A673 (cell line): ENCODE measurements around the gene SFRP5. TPM values are rescaled to one million over a fixed set of nuclear protein-coding genes. Genes with fewer than 3 reads are reported as not detected.

Experiments
- BruUV-seq: library from RNA; stranded (reverse); fragments of 400-500 nt; replicated peaks from 2 replicates; lab custom pipeline; 2021; lab: Mats Ljungman, UMichigan
- CTCF ChIA-PET: fragments of 300-600 bp; sonication (Branson Sonifier 250); formaldehyde crosslinking; loops from one replicate; lab custom pipeline; 2022; ENCODE audit warnings: antibody characterized with exemption; lab: Charles Lee
- POLR2A ChIA-PET: fragments of 300-600 bp; sonication (Branson Sonifier 250); formaldehyde crosslinking; loops from one replicate; lab custom pipeline; 2022; ENCODE audit warnings: antibody characterized with exemption; ENCODE audit not compliant: low non-redundant PET; lab: Charles Lee
- DNase-seq: peaks from one replicate; pipeline ENCODE4 v3.0.0-alpha.2; 2015; ENCODE audit warnings: low spot score
- H3K27ac ChIP-seq: fragments of 200-600 bp; sonication (generic); 2 replicates; pipeline ENCODE4 v1.5.1; 2016; ENCODE audit warnings: mixed run types, low read depth, mild to moderate bottlenecking, mixed read lengths, antibody characterized with exemption, low read length; ENCODE audit not compliant: poor library complexity, severe bottlenecking
- H3K27me3 ChIP-seq: fragments of 200-600 bp; sonication (generic); replicated peaks from 2 replicates; pipeline ENCODE4 v1.6.1; 2017; ENCODE audit warnings: mixed run types, low read depth, mild to moderate bottlenecking, mixed read lengths, antibody characterized with exemption, low read length; ENCODE audit not compliant: insufficient read depth, poor library complexity
- H3K36me3 ChIP-seq: fragments of 200-600 bp; sonication (generic); 2 replicates; pipeline ENCODE4 v1.6.1; 2016; ENCODE audit warnings: mixed run types, mild to moderate bottlenecking, mixed read lengths, antibody characterized with exemption, low read length; ENCODE audit not compliant: insufficient read depth, poor library complexity, severe bottlenecking
- H3K4me1 ChIP-seq: fragments of 200-600 bp; sonication (generic); 2 replicates; pipeline ENCODE4 v1.6.1; 2017; ENCODE audit warnings: mixed run types, mild to moderate bottlenecking, mixed read lengths, antibody characterized with exemption, low read length; ENCODE audit not compliant: insufficient read depth, poor library complexity, severe bottlenecking
- H3K4me3 ChIP-seq: fragments of 200-600 bp; sonication (generic); 2 replicates; pipeline ENCODE4 v1.5.1; 2016; ENCODE audit warnings: low read depth, mixed run types, mild to moderate bottlenecking, mixed read lengths, low read length; ENCODE audit not compliant: poor library complexity, severe bottlenecking
- H3K9me3 ChIP-seq: fragments of 200-600 bp; sonication (generic); 2 replicates; pipeline ENCODE4 v1.6.1; 2016; ENCODE audit warnings: mixed run types, low read depth, mild to moderate bottlenecking, mixed read lengths, antibody characterized with exemption, low read length; ENCODE audit not compliant: poor library complexity, severe bottlenecking
- EZH2 ChIP-seq: fragments of 200-600 bp; sonication (generic); IDR thresholded peaks from 2 replicates; pipeline ENCODE4 v1.6.1; 2017; ENCODE audit warnings: borderline replicate concordance, low read depth, mild to moderate bottlenecking, mixed read lengths, antibody characterized with exemption, low read length; ENCODE audit not compliant: poor library complexity, severe bottlenecking
- intact Hi-C: fragments of 100-400 bp; cut with micrococcal nuclease; formaldehyde crosslinking; loops from one replicate; pipeline ENCODE4 v1.10.0; 2022; ENCODE audit not compliant: unreplicated experiment
- total RNA-seq: library from RNA; stranded (reverse); gene quantifications from 2 replicates; pipeline ENCODE4 v1.2.3, GENCODE V29; 2021
- TF ChIP-seq, protein P1 (sequence below): fragments of 300-800, 200-600 bp; sonication (generic); conservative IDR thresholded peaks from 2 replicates; pipeline ENCODE4 v1.5.1; 2017; ENCODE audit warnings: low read depth, mild to moderate bottlenecking, antibody characterized with exemption, low read length, moderate library complexity, mixed read lengths

Gene SFRP5
- total RNA-seq, 1 experiment from 2014 or later = not detected

DNA sequence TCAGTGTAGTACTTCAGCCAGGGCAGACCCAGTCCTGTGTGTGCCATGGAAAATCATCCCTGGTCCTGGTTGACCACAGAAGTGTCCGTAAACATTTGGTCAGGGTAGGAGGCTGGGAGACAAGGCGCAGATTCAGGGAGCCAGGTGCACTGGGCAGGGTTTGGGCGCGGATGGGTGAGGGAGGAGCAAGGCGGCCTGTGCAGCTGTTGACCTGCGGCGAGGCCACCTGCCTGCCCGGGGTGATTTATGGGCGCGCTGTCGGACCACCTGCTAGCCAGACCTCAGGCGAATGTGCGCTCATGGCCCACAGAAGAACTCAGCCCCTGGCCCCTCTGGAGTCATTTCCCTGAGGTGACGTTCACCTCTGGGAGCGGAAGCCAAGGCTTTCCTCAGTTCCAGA lies 6.6 kb downstream of the SFRP5 start:
- TF ChIP-seq EZH2 = no peak
- TF ChIP-seq, protein P1, sequence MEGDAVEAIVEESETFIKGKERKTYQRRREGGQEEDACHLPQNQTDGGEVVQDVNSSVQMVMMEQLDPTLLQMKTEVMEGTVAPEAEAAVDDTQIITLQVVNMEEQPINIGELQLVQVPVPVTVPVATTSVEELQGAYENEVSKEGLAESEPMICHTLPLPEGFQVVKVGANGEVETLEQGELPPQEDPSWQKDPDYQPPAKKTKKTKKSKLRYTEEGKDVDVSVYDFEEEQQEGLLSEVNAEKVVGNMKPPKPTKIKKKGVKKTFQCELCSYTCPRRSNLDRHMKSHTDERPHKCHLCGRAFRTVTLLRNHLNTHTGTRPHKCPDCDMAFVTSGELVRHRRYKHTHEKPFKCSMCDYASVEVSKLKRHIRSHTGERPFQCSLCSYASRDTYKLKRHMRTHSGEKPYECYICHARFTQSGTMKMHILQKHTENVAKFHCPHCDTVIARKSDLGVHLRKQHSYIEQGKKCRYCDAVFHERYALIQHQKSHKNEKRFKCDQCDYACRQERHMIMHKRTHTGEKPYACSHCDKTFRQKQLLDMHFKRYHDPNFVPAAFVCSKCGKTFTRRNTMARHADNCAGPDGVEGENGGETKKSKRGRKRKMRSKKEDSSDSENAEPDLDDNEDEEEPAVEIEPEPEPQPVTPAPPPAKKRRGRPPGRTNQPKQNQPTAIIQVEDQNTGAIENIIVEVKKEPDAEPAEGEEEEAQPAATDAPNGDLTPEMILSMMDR = no peak
- no peak for DNase-seq
- H3K4me3 ChIP-seq = no peak overlapping the region
- intact Hi-C loops = no loop called here
- peaks cover under 1% of the 10 kb centered on the region for H3K36me3 ChIP-seq
- no peaks in the 10 kb centered on the region for H3K4me1 ChIP-seq
- H3K9me3 ChIP-seq = no peaks in the 10 kb centered on the region
- CTCF ChIA-PET = no interaction called here
- POLR2A ChIA-PET = no interaction called here
- no TSS peak for BruUV-seq
- no peak overlapping the region for H3K27ac ChIP-seq
- peaks cover 6% of the 10 kb centered on the region for H3K27me3 ChIP-seq

DNA sequence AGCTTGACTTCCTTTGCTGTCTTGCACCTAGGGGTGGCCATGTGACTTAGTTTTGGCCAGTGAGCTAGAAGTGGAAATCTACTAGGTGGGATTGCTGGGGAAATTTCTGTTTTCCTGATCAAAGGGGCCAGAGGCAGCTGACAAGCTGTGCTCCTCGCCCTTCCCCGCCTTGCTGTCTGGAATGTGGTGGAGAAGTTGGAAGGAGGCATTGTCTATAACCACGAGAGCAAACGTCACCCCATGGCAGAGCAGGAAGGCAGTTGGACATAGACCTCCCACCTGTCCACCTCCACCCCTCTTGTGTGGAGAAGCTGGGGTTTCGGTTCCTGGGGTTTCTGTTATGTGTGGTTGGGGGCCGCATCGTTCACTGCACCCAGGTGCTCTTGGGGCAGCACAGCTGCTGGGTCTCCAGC lies 7.3 kb downstream of the SFRP5 start:
- no peaks in the 10 kb centered on the region for H3K9me3 ChIP-seq
- ChIA-PET CTCF (interaction anchor here (0.6 kb wide), 1 partner anchor 105 kb away, joined by 3 read pairs; no protein-coding TSS in a partner anchor), POLR2A (no interaction called here)
- H3K4me3 ChIP-seq = no peak overlapping the region
- DNase-seq = no peak
- no peak overlapping the region for H3K27ac ChIP-seq
- H3K36me3 ChIP-seq = peaks cover 7% of the 10 kb centered on the region
- H3K4me1 ChIP-seq = no peaks in the 10 kb centered on the region
- TF ChIP-seq, protein P1 = no peak
- no peak for TF ChIP-seq EZH2
- intact Hi-C loops = no loop called here
- no TSS peak for BruUV-seq
- no peaks in the 10 kb centered on the region for H3K27me3 ChIP-seq

DNA sequence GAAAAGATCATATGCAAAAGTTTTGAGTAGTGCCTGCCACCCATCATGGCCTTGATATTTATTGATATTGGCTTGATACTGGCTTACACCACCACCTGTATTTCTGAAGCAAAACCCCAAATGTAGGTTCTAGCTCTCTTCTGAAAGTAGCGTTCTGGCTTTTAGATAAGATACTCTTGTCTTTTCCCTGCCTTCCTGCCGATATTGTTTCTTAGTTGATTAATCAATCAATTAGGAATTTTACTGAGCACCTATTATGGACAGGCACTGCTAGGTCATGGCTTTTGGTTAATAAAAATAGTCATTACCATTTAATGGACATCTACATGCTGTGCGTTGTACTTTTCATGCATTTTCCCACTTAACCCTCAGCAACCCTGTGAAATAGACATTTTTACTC lies 7.9 kb downstream of the SFRP5 start:
- ChIA-PET POLR2A (no interaction called here), CTCF (interaction anchor here (0.7 kb wide), 1 partner anchor 1785 kb away, joined by 16 read pairs; no protein-coding TSS in a partner anchor)
- BruUV-seq = no TSS peak
- H3K4me1 ChIP-seq = no peaks in the 10 kb centered on the region
- TF ChIP-seq, protein P1 = no peak
- TF ChIP-seq EZH2 = no peak
- no peak overlapping the region for H3K4me3 ChIP-seq
- no peaks in the 10 kb centered on the region for H3K27me3 ChIP-seq
- no peaks in the 10 kb centered on the region for H3K9me3 ChIP-seq
- intact Hi-C loops = no loop called here
- H3K36me3 ChIP-seq = peaks cover 7% of the 10 kb centered on the region
- no peak overlapping the region for H3K27ac ChIP-seq
- DNase-seq = no peak
